Left ventricle myocardium superior (tissue), 1 donor: ENCODE data around the gene DCAF5. TPM values are rescaled to one million over a fixed set of nuclear protein-coding genes. Genes with fewer than 3 reads are reported as not detected.
"Not testable (repeated sequence)": the region's sequence is repeated elsewhere in the genome, so short reads cannot be mapped to it uniquely, and the experiment has no call there.

Experiments
- ATAC-seq: fragments of 200-7000 bp; cut with Tn5 transposase; one replicate; pipeline ENCODE4 v1.9.1; 2020; ENCODE audit warnings: mild to moderate bottlenecking, moderate library complexity
- DNase-seq: peaks from one replicate; pipeline ENCODE4 v3.0.0-alpha.2; 2020
- intact Hi-C: fragments of 100-400 bp; cut with micrococcal nuclease; formaldehyde crosslinking; loops from one replicate; pipeline ENCODE4 v1.11.0; 2022
- total RNA-seq: library from RNA; stranded (reverse); fragmentation: NEBNext Ultra II Directional; extraction: Animal tissue kit (Norgen Biotek cat#: 25700); gene quantifications from one replicate; pipeline ENCODE4 v1.2.1, GENCODE V29; 2021
- donor health status: DM: no; HTN: yes; CAD: no; lungs with severe emphysema.

DCAF5 gene
- total RNA-seq, 1 donor from 2014 or later: 62.6 TPM

DNA sequence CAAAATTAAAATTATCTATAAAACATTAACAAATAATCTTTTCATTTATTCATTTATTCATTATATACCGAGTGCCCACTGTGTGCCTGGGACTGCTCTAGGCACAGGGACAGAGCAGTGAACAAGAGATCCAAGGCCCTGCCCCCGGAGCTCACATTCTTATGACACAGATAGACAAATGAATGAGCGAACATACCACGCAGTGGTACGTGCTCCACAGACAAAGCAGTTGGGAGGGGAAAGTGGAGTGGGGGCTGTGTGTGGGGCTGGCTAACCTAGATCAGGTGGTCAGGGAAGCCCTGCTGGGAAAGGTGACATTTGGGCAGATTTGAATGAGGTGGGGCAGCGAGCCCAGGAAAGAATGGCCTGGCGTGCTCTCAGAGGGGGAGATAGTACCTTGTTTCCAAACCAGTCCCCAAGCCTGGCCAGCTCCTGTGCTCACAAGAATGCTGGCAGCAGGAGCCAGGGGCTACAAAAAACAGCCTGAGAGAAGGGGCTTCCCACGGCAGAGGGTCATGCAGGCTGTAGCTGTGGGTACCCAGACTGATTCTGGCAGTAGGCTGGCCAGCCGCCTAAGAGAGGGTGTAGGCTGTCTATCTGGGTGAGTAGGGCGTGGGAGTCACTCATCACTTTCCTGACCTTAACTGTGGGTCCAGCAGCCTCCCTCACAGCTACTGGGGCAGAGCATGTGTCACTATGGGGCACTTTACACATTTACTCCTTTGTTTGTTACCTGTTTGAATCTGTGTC is 116.0 kb downstream of the DCAF5 start:
- DNase-seq (no peak), ATAC-seq (peak; percentile 47)
- intact Hi-C loops: no loop called here

DNA sequence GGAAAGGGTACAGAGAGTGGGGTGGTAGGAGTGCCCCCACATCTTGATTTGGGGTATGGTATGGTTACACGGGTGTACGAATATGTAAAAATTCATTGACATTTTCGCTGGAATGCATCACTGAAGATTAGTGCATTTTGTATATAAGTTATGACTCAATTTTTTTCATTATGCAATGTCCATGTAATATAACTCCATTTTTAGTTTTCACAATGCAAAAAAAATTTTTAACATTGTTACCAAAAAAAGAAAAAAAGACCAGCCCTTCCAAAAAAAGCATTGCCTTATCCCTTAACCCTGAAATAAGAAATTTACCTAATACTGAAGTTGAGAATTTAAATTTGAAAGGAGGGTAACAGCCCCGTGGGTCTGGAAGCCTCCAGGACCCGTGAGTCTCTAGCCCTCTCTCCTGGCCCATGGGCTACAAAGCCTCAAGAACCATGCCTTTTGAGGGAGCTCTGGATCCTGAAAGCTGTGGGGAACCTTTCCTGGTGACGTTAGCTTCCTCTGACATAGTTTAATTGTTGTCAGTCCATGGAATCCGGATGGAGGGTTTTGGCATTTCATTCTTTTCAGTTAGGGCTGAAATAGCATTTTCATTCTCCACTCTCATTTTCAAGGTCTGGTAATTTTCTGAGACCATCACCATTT is 118.2 kb downstream of the DCAF5 start:
- DNase-seq (no peak), ATAC-seq (no peak)
- intact Hi-C loops: no loop called here

DNA sequence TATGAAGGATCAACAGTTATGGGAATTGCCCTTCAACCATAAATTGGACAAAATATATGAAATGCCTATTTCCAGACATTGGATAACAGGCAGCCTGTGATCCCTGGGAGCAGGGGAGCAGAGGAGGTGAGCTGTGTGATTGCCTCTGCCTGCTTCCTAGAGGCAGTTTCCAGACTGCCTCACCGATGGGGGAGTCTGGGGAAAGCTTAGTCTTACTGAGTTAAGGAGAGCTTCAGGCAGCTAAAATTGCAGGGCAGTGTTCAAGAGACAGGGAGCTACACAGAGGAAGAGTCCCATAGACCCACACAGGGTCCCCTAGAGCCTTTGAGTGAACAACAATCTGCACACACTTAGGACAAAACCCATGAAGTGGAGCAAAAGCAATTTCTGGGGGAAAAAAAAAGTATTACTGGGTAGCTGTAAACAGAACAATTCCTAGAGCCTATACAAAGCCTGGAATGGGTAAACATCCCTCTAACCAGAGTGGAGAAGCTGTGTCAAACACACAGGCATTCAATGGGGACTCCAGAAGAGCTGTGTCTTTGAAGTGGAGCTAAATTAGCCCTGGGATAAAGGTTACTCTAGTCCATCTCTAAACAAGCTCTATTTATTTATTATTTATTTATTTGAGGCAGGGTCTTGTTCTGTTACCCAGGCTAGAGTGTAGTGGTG is 125.5 kb downstream of the DCAF5 start:
- DNase-seq (no peak), ATAC-seq (no peak)
- intact Hi-C loops: no loop called here

DNA sequence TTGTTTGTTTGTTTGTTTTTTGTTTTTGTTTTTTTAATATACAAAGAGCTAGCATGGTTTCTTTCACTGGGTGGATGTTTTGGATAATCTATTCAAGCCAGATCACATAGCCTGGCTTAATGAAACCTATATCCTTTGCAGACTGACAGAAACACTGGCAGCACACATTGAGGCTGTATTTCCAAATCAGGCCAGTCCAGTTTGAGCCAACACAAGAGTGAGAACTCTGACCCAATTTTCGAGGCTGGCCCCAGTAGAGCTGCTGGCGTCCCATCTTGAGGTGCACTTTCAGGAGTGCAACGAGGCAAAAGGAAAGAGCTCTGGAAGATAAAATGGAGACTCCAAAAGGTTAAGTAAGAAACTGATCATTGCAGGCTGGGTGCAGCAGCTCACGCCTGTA is 129.9 kb downstream of the DCAF5 start:
- no peak for ATAC-seq
- intact Hi-C loops: no loop called here

DNA sequence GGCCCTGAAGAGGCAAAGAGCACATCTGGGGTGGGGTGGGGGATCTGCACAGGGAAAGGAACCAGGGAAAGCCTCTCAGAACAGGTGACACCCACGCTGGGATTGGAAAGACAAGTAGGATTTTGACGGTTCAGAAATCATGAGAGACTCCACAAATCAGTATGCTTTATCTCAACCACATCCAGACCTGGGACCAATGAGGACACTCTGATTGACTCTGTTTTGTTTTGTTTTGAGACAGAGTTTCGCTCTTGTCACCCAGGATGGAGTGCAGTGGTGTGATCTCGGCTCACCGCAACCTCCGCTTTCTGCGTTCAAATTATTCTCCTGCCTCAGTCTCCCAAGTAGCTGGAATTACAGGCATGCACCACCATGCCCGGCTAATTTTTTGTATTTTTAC is 130.8 kb downstream of the DCAF5 start:
- ATAC-seq, intact Hi-C loops, DNase-seq: not testable (repeated sequence)

More for the DNA sequence above, 129.9 kb downstream of the DCAF5 start:
- no peak for DNase-seq

DNA sequence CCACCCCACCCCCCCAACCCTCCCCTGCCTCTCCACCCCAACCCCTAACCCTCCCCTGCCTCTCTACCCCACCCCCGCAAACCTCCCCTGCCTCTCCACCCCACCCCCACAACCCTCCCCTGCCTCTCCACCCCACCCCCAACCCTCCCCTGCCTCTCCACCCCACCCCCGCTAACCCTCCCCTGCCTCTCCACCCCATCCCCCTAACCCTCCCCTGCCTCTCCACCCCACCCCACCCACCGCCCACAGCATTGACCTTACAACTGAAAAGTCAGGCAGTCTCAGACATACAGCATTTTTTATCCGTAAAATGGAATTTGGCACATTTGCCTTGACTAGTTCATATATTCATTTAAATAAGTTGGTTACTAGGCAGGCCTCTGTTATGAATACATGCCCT is 135.2 kb downstream of the DCAF5 start:
- ATAC-seq: no peak
- no peak for DNase-seq
- intact Hi-C loops: no loop called here

DNA sequence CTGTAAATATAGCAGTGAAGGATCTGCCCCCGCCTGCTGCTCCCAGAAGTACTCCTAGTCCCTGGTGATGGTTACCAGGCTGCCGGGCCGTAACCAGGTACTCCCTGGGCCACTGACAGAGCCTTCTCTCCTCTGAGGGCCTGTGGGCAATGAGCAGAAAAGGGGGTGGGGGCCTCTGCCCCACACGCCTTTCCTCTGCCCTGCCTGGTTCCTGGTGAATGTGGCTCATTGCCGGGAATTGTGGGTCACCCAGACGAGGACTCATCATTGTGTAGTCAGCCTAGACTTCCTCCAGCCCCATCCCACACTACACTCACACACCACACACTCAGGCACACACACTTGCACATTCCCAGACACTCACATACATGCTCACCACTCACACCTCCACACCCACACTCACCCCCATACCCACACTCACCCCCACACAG is 138.1 kb downstream of the DCAF5 start:
- ATAC-seq: no peak
- DNase-seq: no peak
- intact Hi-C loops: no loop called here

DNA sequence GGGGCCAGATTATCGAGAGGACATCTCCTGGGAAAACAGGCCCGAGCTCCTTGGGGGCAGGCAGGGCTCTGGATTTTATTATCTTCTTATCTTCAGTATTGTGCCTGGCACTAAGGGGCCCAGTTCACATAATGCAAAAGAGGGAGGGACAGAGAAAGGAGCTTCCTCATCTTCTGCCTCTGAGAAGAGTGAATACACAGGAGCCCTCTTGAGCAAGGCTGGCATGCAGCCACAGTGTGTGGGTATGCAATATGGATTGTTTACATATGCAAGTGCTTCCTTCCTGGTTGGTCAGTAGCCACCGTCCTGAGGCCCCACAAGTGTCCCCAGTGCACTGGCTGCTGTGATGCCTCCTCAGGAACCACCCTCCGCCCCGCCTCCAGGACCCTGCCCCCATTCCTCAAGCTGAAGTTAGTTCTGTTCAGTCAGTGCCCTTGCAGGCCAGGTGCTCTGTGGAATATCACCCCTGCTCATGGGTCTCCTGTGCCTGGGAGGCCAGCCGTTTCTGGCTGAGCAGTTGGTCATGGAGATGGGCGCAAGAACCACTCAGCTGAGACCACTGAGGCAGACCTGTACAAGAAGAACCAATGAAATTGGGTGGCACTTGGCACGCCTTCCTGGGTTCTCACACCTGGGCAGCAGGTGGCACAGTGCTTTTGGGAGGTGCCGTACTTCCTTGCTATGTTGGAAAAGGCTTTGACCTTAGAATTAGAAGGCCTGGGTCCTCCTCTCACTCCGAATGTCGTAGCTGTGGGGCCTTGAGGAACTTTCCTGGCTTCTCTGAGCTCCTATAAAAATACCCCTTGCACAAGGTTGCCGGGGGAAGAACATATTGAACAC is 138.8 kb downstream of the DCAF5 start:
- ATAC-seq: peak; percentile 59

DNA sequence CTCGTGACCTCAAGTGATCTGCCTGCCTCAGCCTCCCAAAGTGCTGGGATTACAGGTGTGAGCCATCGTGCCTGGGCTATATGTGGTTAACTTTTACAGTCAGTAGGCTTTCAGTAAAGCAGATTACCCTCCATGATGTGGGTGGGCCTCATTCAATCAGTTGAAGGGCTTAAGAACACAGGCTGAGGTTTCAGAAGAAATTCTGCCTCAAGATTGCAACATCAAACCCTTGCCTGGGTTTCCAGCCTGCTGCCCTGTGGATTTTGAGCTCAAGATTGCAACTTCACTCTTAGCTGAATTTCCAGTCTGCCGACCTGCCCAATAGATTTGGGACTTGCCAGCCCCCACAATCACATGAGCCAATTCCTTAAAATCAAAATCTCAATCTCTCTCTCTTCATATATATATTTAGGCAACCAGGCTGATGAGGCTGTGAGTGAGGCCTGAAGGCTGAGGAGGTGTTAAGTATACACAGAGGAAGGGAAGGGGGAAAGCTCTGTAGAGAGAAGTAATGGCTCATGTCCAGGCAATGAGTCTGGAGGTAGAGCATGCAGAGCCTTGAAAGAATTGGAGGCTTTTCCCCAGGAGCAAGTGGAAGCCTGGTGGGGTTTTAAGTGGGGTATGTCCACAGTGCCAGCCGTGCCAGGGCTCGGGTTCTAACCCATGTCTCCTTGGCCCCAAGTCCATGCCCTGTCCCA is 140.5 kb downstream of the DCAF5 start:
- DNase-seq (no peak), ATAC-seq (no peak)
- intact Hi-C loops: no loop called here

More for the DNA sequence above, 138.8 kb downstream of the DCAF5 start:
- DNase-seq: peak; percentile 66
- intact Hi-C loops: no loop called here

DNA sequence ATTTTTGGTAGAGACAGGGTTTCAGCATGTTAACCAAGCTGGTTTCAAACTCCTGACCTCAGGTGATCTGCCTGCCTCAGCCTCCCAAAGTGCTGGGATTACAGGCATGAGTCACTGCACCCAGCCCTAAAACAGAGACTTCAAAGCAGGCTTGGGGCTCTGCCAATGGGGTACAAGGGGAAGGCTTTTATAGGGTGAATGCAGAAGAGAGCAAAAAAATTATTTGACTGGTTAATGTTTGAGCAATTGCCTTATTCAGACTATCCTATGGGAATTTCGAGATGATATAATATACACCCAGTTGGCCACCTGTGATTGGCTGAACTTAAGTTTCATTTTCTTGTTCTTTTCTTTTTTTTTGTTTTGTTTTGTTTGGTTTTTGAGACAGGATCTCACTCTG is 142.3 kb downstream of the DCAF5 start:
- DNase-seq: no peak
- ATAC-seq: no peak
- intact Hi-C loops: no loop called here

DNA sequence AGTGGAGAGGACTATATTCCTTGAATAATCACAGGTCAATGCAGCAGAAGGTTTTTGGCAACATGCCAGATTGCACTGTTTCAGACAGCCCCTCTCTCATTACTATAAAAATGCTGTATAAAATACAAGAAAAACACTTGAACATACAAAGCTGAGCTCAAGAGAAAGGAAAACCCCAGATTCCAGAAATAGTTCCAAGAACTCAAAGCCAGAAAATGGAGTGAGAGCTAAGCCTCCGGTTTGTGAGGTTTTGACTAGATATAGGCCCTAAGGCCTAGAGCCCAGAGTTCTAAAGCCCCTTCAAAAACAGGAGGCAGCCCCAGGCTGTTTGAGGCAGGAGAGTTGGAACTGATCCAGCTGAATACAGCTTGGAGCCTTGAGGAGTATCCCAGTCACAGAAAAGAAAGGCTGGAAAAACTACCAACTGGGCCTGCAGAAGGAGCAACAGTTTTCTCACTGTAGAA is 144.5 kb downstream of the DCAF5 start:
- DNase-seq: no peak
- intact Hi-C loops: no loop called here
- no peak for ATAC-seq

DNA sequence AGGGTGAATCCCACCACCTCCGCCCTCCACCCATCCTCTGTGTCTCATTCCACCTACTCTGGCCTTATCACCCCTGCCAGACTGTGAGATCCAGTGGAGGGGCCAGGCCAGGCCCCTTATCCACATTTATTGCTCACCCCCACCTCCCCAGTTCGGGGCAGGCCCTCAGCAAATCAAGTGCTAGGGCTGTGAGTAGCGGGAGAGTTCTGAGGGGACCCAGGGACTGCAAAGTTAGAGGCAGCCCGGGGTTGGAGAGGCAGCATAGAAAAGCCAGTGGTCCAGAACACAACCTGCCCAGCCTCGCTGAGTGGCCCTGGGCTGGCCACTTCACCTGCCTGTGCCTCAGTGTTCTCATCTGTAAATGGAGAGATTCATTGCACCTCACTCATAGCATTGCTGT is 146.6 kb downstream of the DCAF5 start:
- intact Hi-C loops: no loop called here
- DNase-seq (no peak), ATAC-seq (no peak)

DNA sequence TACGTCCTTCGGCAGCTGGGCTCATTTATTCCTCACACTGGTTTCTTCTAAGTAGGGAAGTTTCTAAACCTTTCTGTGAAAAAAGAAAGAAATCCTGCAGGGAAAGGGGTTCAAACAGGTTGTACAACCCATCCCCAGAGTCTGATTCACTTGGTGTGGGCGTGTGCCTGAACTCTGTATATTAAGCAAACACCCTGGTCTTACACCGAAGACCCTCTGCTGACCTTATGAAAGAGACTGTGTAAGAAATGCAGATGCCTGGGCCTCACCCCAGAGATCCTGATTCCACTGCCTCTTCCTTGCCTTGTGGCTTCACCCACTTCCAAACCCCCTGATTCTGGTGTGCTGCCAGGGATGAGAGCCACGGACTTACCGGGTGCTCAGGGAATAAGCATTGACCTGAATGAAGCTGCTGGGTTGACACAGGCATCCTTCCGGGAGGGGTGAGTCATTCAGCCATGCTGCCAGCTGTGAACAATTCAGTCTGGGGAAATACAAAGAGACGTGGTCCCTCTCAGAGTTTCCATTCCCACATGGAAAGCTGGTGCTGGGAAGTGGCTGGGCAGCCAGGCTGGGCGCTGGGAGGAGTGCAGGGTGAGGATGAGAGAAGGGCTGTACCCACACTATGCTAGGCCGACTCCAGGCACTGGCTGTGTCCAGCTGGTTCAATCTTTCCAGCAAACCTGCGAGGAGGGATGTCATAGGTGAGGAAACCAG is 147.3 kb downstream of the DCAF5 start:
- intact Hi-C loops: no loop called here
- DNase-seq (peak; percentile 42), ATAC-seq (peak; percentile 67)

DNA sequence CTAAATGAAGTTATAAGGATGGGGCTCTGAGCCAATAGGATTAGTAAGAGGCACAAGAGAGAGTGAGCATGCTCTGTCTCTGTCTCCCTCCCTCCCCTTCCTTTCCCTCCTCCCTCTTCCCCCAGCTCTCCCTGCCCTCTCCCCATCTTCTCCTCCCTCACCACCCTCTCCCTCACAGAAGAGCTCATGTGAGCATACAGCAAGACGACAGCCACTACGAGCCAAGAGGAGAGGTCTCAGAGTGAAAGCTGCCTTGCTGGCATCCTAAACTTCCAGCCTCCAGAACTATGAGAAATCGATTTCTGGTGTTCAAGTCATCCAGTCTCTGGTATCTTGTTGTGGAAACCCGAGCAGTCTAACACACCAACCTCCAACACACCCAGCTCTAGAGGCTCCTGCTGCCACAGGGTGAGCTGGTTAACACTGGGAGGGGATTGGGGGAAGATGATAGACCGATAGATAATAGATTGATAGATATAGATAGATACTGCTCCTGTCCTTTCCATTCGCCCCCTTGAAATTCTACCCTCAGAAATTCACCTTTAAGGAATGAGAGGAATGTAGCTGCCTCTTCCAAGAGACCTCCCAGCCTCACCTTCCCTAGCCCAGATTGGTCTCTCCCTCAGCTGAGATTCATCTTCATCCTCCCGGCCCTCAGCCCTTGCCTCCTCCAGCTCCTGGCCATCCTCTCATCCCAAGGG is 148.0 kb downstream of the DCAF5 start:
- intact Hi-C loops: loop anchor here (5.0 kb wide), 1 partner anchor 93 kb away; no protein-coding TSS in a partner anchor
- ATAC-seq: no peak
- DNase-seq: no peak

DNA sequence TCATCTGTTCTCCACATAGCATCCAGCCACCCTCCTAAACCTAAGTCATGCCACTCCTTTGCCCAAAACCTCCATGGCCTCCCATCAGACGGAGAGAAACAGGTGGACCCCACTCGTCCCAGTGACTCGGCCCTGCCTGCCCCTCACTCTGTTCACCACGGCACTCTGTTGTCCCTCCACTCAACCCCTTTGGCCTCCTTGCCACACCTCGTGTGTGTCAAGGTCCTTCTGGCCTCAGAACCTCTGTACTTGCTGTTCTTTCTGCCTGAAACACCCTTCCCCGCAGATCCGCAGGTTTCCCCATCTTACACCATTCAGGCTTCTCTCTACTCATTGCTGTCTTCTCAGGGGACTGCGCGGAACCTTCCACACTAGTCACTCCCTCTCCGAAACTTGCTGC is 149.3 kb downstream of the DCAF5 start:
- DNase-seq: no peak
- intact Hi-C loops: loop anchor here (5.0 kb wide), 1 partner anchor 91 kb away; no protein-coding TSS in a partner anchor
- ATAC-seq: no peak

DNA sequence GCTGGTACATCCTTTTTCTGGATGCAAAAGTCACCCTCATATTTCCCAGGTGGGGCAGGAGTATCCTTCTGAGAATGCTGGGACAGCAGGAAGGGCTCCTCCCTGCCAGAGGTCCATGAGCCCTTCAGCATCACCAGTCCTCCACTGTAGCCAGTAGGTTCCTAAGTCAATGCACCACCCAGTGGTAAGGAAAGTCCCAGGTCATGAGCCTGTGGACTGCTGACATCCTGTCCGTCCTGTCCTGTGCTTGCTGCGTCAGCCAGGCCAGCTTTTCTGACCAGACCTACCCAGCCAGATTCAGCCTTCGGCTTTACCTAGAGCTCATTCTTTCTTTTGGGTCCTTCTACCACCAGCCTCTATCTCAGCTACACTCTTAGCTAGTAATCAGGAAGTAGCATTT is 150.8 kb downstream of the DCAF5 start:
- ATAC-seq: peak; percentile 93
- no peak for DNase-seq
- intact Hi-C loops: loop anchor here (5.0 kb wide), 1 partner anchor 90 kb away; no protein-coding TSS in a partner anchor

DNA sequence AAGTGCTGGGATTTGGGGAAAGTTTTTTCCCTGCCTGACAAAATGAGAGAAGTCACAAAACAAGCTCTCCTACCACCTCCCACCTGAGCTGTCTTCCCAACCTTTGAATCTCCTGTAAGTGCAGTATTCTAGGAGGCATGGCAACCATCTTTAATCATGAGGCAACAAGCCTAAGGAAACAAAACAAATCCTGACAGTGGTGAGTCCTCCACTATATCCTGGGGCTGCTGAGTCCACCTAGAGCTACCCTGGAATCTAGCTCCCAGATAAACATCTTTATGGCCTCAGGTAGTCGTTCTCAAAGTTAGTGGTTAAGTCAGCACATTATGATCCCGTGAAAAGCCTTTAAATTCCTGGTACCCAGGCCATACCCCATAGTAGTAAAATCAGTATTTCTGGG is 151.5 kb downstream of the DCAF5 start:
- DNase-seq (no peak), ATAC-seq (no peak)
- intact Hi-C loops: loop anchor here (5.0 kb wide), 1 partner anchor 89 kb away; no protein-coding TSS in a partner anchor
